Fibroblast of lung (primary cell): ENCODE data around the gene SRCIN1.

ENCODE experiments used
- CTCF ChIP-seq, 2 donors: IDR thresholded peaks in 1 of 2; conservative IDR thresholded peaks in 1 of 2; 1 replicate in 1 of 2; 2 replicates in 1 of 2; pipeline ENCODE4 v1.5.1; 2011 to 2012; ENCODE audit warnings: low read length in 2 of 2, control low read depth in 1 of 2, inconsistent platforms in 1 of 2, low read depth in 1 of 2, mild to moderate bottlenecking in 1 of 2
- EZH2 ChIP-seq: IDR thresholded peaks from 2 replicates; pipeline ENCODE4 v1.5.1; 2012; ENCODE audit warnings: low read length, control low read depth, mild to moderate bottlenecking; ENCODE audit errors: missing control alignments

- TF ChIP-seq EZH2 (no peak), CTCF (conservative IDR thresholded peaks at IDR 0.05 in 1 of 2, IDR thresholded peaks at IDR 0.05 in 1 of 2; ENCODE audit: low read depth in 1 of 2, low read length in 2 of 2) (peak in 1 of 2 donors; percentile 10)
Observed at GRCh38 chr17:38579934-38580333, 25.8 kb downstream of the SRCIN1 start.
